CD4-positive, CD25-positive, alpha-beta regulatory T cell (primary cell): ENCODE results near the gene FAM83C. TPM values are rescaled to one million over a fixed set of nuclear protein-coding genes. Genes with fewer than 3 reads are reported as not detected.

Experiments used
- ATAC-seq, 2 donors: fragments of 150-1000 bp; cut with Tn5 transposase; one replicate each; pipeline ENCODE4 v1.10.0; 2021; ENCODE audit warnings: low read depth in 2 of 2, moderate number of reproducible peaks in 2 of 2, moderate library complexity in 1 of 2
- DNase-seq, 3 donors: peaks; one replicate each; pipeline versions ENCODE4 v3.0.0 to v3.0.0-alpha.2; 2012 to 2022; ENCODE audit warnings: mixed read lengths in 1 of 3
- H3K27ac ChIP-seq: one replicate; pipeline ENCODE4 v1.7.0; 2013; ENCODE audit warnings: mild to moderate bottlenecking, low read length; ENCODE audit not compliant: insufficient read depth, poor library complexity, severe bottlenecking
- H3K27me3 ChIP-seq: one replicate; pipeline ENCODE4 v1.7.0; 2013; ENCODE audit warnings: low read length; ENCODE audit not compliant: control insufficient read depth, insufficient read depth
- H3K36me3 ChIP-seq: one replicate; pipeline ENCODE4 v1.7.0; 2013; ENCODE audit warnings: mild to moderate bottlenecking, low read length, moderate library complexity; ENCODE audit not compliant: control insufficient read depth, insufficient read depth
- H3K4me1 ChIP-seq: 2 replicates; pipeline ENCODE4 v1.7.0; 2013; ENCODE audit warnings: mild to moderate bottlenecking, low read length; ENCODE audit not compliant: insufficient read depth, control insufficient read depth, poor library complexity, severe bottlenecking
- H3K4me3 ChIP-seq: one replicate; pipeline ENCODE4 v1.7.0; 2013; ENCODE audit warnings: low read depth, mild to moderate bottlenecking, low read length, moderate library complexity
- H3K9me3 ChIP-seq, 2 experiments: 1 replicate in 1 of 2; 2 replicates in 1 of 2; pipeline ENCODE4 v1.7.0; 2013; ENCODE audit warnings: low read length in 2 of 2, mild to moderate bottlenecking in 1 of 2, moderate library complexity in 1 of 2; ENCODE audit not compliant: control insufficient read depth in 2 of 2
- H3K27ac Mint-ChIP-seq, 3 donors: one replicate each; pipeline ENCODE4 v1.8.0; 2020 to 2022; ENCODE audit warnings: mild to moderate bottlenecking in 3 of 3, mixed read lengths in 3 of 3, moderate library complexity in 2 of 3
- H3K27me3 Mint-ChIP-seq: one replicate; pipeline ENCODE4 v1.8.0; 2022; ENCODE audit warnings: mild to moderate bottlenecking, mixed read lengths
- H3K36me3 Mint-ChIP-seq: one replicate; pipeline ENCODE4 v1.8.0; 2020; ENCODE audit warnings: mixed read lengths
- H3K4me1 Mint-ChIP-seq, 4 donors: one replicate each; pipeline ENCODE4 v1.8.0; 2020 to 2022; ENCODE audit warnings: mixed read lengths in 4 of 4, mild to moderate bottlenecking in 1 of 4
- H3K4me3 Mint-ChIP-seq, 4 donors: one replicate each; pipeline ENCODE4 v1.8.0; 2020 to 2022; ENCODE audit warnings: mild to moderate bottlenecking in 4 of 4, mixed read lengths in 4 of 4, moderate library complexity in 3 of 4
- H3K9me3 Mint-ChIP-seq, 7 donors: one replicate each; pipeline ENCODE4 v1.8.0; 2020 to 2022; ENCODE audit warnings: mixed read lengths in 7 of 7, mild to moderate bottlenecking in 3 of 7, moderate library complexity in 2 of 7
- polyA plus RNA-seq, 4 donors: library from polyadenylated mRNA; unstranded; fragments of 300-500 nt; fragmentation: Illumina TruSeq; gene quantifications; one replicate each; pipeline ENCODE4 v1.2.3, GENCODE V29; 2021
- total RNA-seq: library from RNA; stranded (reverse); gene quantifications from one replicate; pipeline ENCODE4 v1.2.3, GENCODE V29; 2022

FAM83C gene
- total and polyA plus RNA-seq, 5 donors from 2014 or later, result not detected

GRCh38 chr20:35248641-35249475, 43.4 kb downstream of the FAM83C start:
- H3K4me1 Mint-ChIP-seq, result peaks cover 5 to 12% (median 10%) of the 10 kb centered on the region in 4 donors
- Histone ChIP-seq H3K27me3 (no peaks in the 10 kb centered on the region), H3K4me1 (peaks cover 5% of the 10 kb centered on the region), H3K4me3 (no peak overlapping the region), H3K27ac (no peak overlapping the region), H3K36me3 (no peaks in the 10 kb centered on the region), H3K9me3 (no peaks in the 10 kb centered on the region)
- no peak overlapping the region for H3K27ac Mint-ChIP-seq
- H3K36me3 Mint-ChIP-seq, result peaks cover 18% of the 10 kb centered on the region
- ATAC-seq (no peak), DNase-seq (no peak)
- no peaks in the 10 kb centered on the region for H3K9me3 Mint-ChIP-seq
- no peaks in the 10 kb centered on the region for H3K27me3 Mint-ChIP-seq
- no peak overlapping the region for H3K4me3 Mint-ChIP-seq

- ATAC-seq (no peak), DNase-seq (no peak)
- Mint-ChIP-seq H3K4me3 (no peak overlapping the region), H3K27me3 (no peaks in the 10 kb centered on the region), H3K36me3 (peaks cover 11% of the 10 kb centered on the region), H3K9me3 (no peaks in the 10 kb centered on the region), H3K4me1 (peaks cover 0 to 3% (median 2%) of the 10 kb centered on the region in 4 donors), H3K27ac (no peak overlapping the region)
- no peak overlapping the region for H3K27ac ChIP-seq
- H3K4me3 ChIP-seq, result no peak overlapping the region
- H3K36me3 ChIP-seq, result no peaks in the 10 kb centered on the region
- no peaks in the 10 kb centered on the region for H3K4me1 ChIP-seq
- no peaks in the 10 kb centered on the region for H3K27me3 ChIP-seq
- no peaks in the 10 kb centered on the region for H3K9me3 ChIP-seq
Observed at GRCh38 chr20:35246723-35247122, 45.5 kb downstream of the FAM83C start.

- ATAC-seq (no peak), DNase-seq (no peak)
- Mint-ChIP-seq H3K36me3 (peaks cover 11% of the 10 kb centered on the region), H3K9me3 (no peaks in the 10 kb centered on the region), H3K4me1 (peaks cover 0 to 2% (median 0%) of the 10 kb centered on the region in 4 donors), H3K27ac (no peak overlapping the region), H3K27me3 (no peaks in the 10 kb centered on the region), H3K4me3 (no peak overlapping the region)
- H3K4me3 ChIP-seq, result no peak overlapping the region
- H3K4me1 ChIP-seq, result no peaks in the 10 kb centered on the region
- H3K36me3 ChIP-seq, result no peaks in the 10 kb centered on the region
- no peak overlapping the region for H3K27ac ChIP-seq
- no peaks in the 10 kb centered on the region for H3K9me3 ChIP-seq
- no peaks in the 10 kb centered on the region for H3K27me3 ChIP-seq
Observed at GRCh38 chr20:35243986-35244385, 48.2 kb downstream of the FAM83C start.

GRCh38 chr20:35243317-35243716, 48.9 kb downstream of the FAM83C start:
- peaks cover 16% of the 10 kb centered on the region for H3K36me3 Mint-ChIP-seq
- no peak overlapping the region for H3K4me3 Mint-ChIP-seq
- H3K9me3 Mint-ChIP-seq, result no peaks in the 10 kb centered on the region
- DNase-seq (no peak), ATAC-seq (no peak)
- Histone ChIP-seq H3K27ac (no peak overlapping the region), H3K27me3 (no peaks in the 10 kb centered on the region), H3K4me1 (no peaks in the 10 kb centered on the region), H3K9me3 (no peaks in the 10 kb centered on the region), H3K4me3 (no peak overlapping the region), H3K36me3 (no peaks in the 10 kb centered on the region)
- H3K4me1 Mint-ChIP-seq, result peaks cover 0 to 3% (median 0%) of the 10 kb centered on the region in 4 donors
- H3K27ac Mint-ChIP-seq, result no peak overlapping the region
- H3K27me3 Mint-ChIP-seq, result no peaks in the 10 kb centered on the region

GRCh38 chr20:35240811-35241293, 51.4 kb downstream of the FAM83C start:
- Mint-ChIP-seq H3K27me3 (no peaks in the 10 kb centered on the region), H3K36me3 (peaks cover 29% of the 10 kb centered on the region), H3K9me3 (no peaks in the 10 kb centered on the region), H3K4me1 (peaks cover 0 to 4% (median 0%) of the 10 kb centered on the region in 4 donors), H3K4me3 (no peak overlapping the region), H3K27ac (peak overlapping the region in 1 of 3 donors; percentile 43)
- peaks cover 2% of the 10 kb centered on the region for H3K36me3 ChIP-seq
- no peak overlapping the region for H3K4me3 ChIP-seq
- DNase-seq, result no peak
- H3K4me1 ChIP-seq, result no peaks in the 10 kb centered on the region
- no peaks in the 10 kb centered on the region for H3K27me3 ChIP-seq
- ATAC-seq, result no peak
- H3K27ac ChIP-seq, result no peak overlapping the region
- no peaks in the 10 kb centered on the region for H3K9me3 ChIP-seq

GRCh38 chr20:35240083-35240810, 52.0 kb downstream of the FAM83C start:
- Mint-ChIP-seq H3K36me3 (peaks cover 32% of the 10 kb centered on the region), H3K4me1 (peaks cover 0 to 4% (median 0%) of the 10 kb centered on the region in 4 donors), H3K27ac (peak overlapping the region in 1 of 3 donors; percentile 43), H3K9me3 (no peaks in the 10 kb centered on the region), H3K27me3 (no peaks in the 10 kb centered on the region), H3K4me3 (no peak overlapping the region)
- Histone ChIP-seq H3K4me1 (no peaks in the 10 kb centered on the region), H3K36me3 (peaks cover 5% of the 10 kb centered on the region), H3K4me3 (no peak overlapping the region), H3K27me3 (no peaks in the 10 kb centered on the region), H3K9me3 (no peaks in the 10 kb centered on the region), H3K27ac (no peak overlapping the region)
- ATAC-seq (no peak), DNase-seq (no peak)

- peaks cover 0 to 5% (median 2%) of the 10 kb centered on the region in 4 donors for H3K4me1 Mint-ChIP-seq
Observed at GRCh38 chr20:35238735-35239134, 53.5 kb downstream of the FAM83C start.

More at GRCh38 chr20:35238735-35239134, 53.5 kb downstream of the FAM83C start:
- Histone ChIP-seq H3K36me3 (peaks cover 5% of the 10 kb centered on the region), H3K27me3 (no peaks in the 10 kb centered on the region), H3K4me1 (no peaks in the 10 kb centered on the region), H3K27ac (no peak overlapping the region), H3K9me3 (no peaks in the 10 kb centered on the region), H3K4me3 (no peak overlapping the region)
- no peak overlapping the region for H3K27ac Mint-ChIP-seq
- ATAC-seq, result no peak
- no peaks in the 10 kb centered on the region for H3K9me3 Mint-ChIP-seq
- no peak for DNase-seq
- no peaks in the 10 kb centered on the region for H3K27me3 Mint-ChIP-seq
- no peak overlapping the region for H3K4me3 Mint-ChIP-seq
- peaks cover 42% of the 10 kb centered on the region for H3K36me3 Mint-ChIP-seq
